HepG2 (cell line): ENCODE results near the gene COASY. TPM values are rescaled to one million over a fixed set of nuclear protein-coding genes. Genes with fewer than 3 reads are reported as not detected.

Experiments
- ATAD3A ChIP-seq: sonication (generic); formaldehyde crosslinking; IDR thresholded peaks from 2 replicates; pipeline ENCODE4 v1.4.0; 2020; ENCODE audit warnings: missing genetic modification reagents
- HNF4G ChIP-seq, 2 experiments: sonication (generic) in 1 of 2; formaldehyde crosslinking in 1 of 2; IDR thresholded peaks; 2 replicates each; pipeline versions ENCODE4 v1.4.0 to v1.6.1; 2011 to 2020; ENCODE audit warnings: borderline replicate concordance in 2 of 2, low read depth in 2 of 2, mild to moderate bottlenecking in 2 of 2, low read length in 1 of 2, missing genetic modification reagents in 1 of 2, moderate library complexity in 1 of 2
- ISL2 ChIP-seq: sonication (generic); formaldehyde crosslinking; IDR thresholded peaks from 2 replicates; pipeline ENCODE4 v1.5.0; 2020; ENCODE audit warnings: missing genetic modification reagents
- MED1 ChIP-seq: sonication (generic); formaldehyde crosslinking; IDR thresholded peaks from 2 replicates; pipeline ENCODE4 v1.4.0; 2020; ENCODE audit warnings: missing genetic modification reagents
- MZF1 ChIP-seq: sonication (generic); formaldehyde crosslinking; IDR thresholded peaks from 2 replicates; pipeline ENCODE4 v1.8.1; 2023; ENCODE audit warnings: mild to moderate bottlenecking, missing genetic modification reagents, borderline replicate concordance
- NFYC ChIP-seq: IDR thresholded peaks from 2 replicates; pipeline ENCODE4 v1.6.1; 2016; ENCODE audit warnings: missing genetic modification reagents, missing compliant biosample characterization
- NR2F6 ChIP-seq, 2 experiments: IDR thresholded peaks; 2 replicates each; pipeline ENCODE4 v1.6.1; 2016; ENCODE audit warnings: antibody characterized with exemption in 1 of 2, mild to moderate bottlenecking in 1 of 2
- SIN3B ChIP-seq: fragments of 150-350 bp; IDR thresholded peaks from 2 replicates; pipeline ENCODE4 v1.6.1; 2014; ENCODE audit warnings: low read length
- TGIF2 ChIP-seq: IDR thresholded peaks from 2 replicates; pipeline ENCODE4 v1.6.1; 2016; ENCODE audit warnings: control low read depth, missing compliant biosample characterization
- U2AF1 ChIP-seq: fragments of 200-400 bp; formaldehyde crosslinking; optimal IDR thresholded peaks from 2 replicates; pipeline ENCODE3; 2017; ENCODE audit warnings: mild to moderate bottlenecking, low read depth, low read length
- ZBTB49 ChIP-seq: sonication (generic); formaldehyde crosslinking; IDR thresholded peaks from 2 replicates; pipeline ENCODE4 v1.4.0; 2020; ENCODE audit warnings: missing genetic modification reagents, borderline replicate concordance
- ZMYM2 ChIP-seq: sonication (generic); formaldehyde crosslinking; IDR thresholded peaks from 2 replicates; pipeline ENCODE4 v1.8.0; 2022; ENCODE audit warnings: mild to moderate bottlenecking, missing genetic modification reagents
- ZNF30 ChIP-seq: sonication (generic); formaldehyde crosslinking; IDR thresholded peaks from 2 replicates; pipeline ENCODE4 v1.5.0; 2020; ENCODE audit warnings: mild to moderate bottlenecking, missing genetic modification reagents
- ZNF451 ChIP-seq: sonication (generic); formaldehyde crosslinking; IDR thresholded peaks from 2 replicates; pipeline ENCODE4 v1.5.0; 2020; ENCODE audit warnings: mild to moderate bottlenecking, missing genetic modification reagents
- ZNF780A ChIP-seq: sonication (generic); formaldehyde crosslinking; IDR thresholded peaks from 2 replicates; pipeline ENCODE4 v1.8.0; 2022; ENCODE audit warnings: mild to moderate bottlenecking, missing genetic modification reagents, moderate library complexity
- ZNF891 ChIP-seq: sonication (generic); formaldehyde crosslinking; IDR thresholded peaks from 2 replicates; pipeline ENCODE4 v1.5.0; 2020; ENCODE audit warnings: mild to moderate bottlenecking, missing genetic modification reagents
- polyA plus RNA-seq, 8 experiments: library from polyadenylated mRNA; depleted of rRNA in 3 of 8; stranded (reverse) in 7 of 8; unstranded in 1 of 8; fragments of >200 nt; fragmentation: Illumina TruSeq in 4 of 8; extraction: Trizol in 4 of 8; gene quantifications; 2 replicates each; pipeline versions ENCODE4 v1.2.1 to v1.2.3, GENCODE V29; 2011 to 2016; ENCODE audit warnings: low read depth in 4 of 8, missing spikeins in 1 of 8, mixed read lengths in 1 of 8; ENCODE audit not compliant: insufficient read depth in 1 of 8
- total RNA-seq, 5 experiments: library from RNA; depleted of rRNA; stranded (reverse); fragments of >200 nt; fragmentation: Illumina TruSeq; extraction: Trizol; gene quantifications; 2 replicates each; pipeline ENCODE4 v1.2.3, GENCODE V29; 2016; ENCODE audit warnings: low read depth in 1 of 5
- TF ChIP-seq, protein P1 (sequence below): sonication (generic); formaldehyde crosslinking; IDR thresholded peaks from 2 replicates; pipeline ENCODE4 v1.9.0; 2022; ENCODE audit warnings: missing genetic modification reagents, mild to moderate bottlenecking, borderline replicate concordance
- TF ChIP-seq, protein P2 (sequence below): sonication (generic); formaldehyde crosslinking; IDR thresholded peaks from 2 replicates; pipeline ENCODE4 v1.4.0; 2020; ENCODE audit warnings: missing genetic modification reagents
- TF ChIP-seq, protein P3 (sequence below): fragments of 450-650 bp; IDR thresholded peaks from 2 replicates; pipeline ENCODE4 v1.6.1; 2017; ENCODE audit warnings: mild to moderate bottlenecking

The COASY gene
- total and polyA plus RNA-seq, 2 of the 13 experiments (the other 11 are each of a cell fraction or from before 2014, with no cell fraction given), result 90.7 to 125 TPM

DNA sequence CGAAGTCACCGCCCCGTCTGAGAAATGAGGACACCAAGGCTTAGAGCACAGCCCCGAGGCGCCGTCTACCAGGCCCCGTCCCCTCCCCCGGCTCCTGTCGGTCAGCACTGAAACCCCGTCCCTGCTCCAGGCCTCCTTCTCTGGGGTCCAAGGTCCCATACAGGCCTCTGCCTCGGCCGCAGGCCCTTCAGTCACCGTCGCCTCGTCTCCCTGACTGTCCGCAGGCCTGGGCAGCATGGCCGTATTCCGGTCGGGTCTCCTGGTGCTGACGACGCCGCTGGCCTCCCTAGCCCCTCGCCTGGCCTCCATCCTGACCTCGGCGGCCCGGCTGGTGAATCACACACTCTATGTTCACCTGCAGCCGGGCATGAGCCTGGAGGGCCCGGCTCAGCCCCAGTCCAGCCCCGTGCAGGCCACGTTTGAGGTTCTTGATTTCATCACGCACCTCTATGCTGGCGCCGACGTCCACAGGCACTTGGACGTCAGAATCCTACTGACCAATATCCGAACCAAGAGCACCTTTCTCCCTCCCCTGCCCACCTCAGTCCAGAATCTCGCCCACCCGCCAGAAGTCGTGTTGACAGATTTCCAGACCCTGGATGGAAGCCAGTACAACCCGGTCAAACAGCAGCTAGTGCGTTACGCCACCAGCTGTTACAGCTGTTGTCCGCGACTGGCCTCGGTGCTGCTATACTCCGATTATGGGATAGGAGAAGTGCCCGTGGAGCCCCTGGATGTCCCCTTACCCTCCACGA lies 617 bp downstream of the COASY start (continued):
- TF ChIP-seq ZBTB49 (CRISPR knock-in tag), result no peak
- peak; percentile 7; the same call in 1 of the 2 replicates for TF ChIP-seq ZNF891 (CRISPR knock-in tag)
- TF ChIP-seq MED1 (CRISPR knock-in tag), result no peak
- TF ChIP-seq U2AF1, result no peak
- TF ChIP-seq MZF1, result peak; percentile 49; the same call in 1 of the 2 replicates
- TF ChIP-seq ZMYM2 (CRISPR knock-in tag), result no peak
- TF ChIP-seq SIN3B, result no peak
- TF ChIP-seq NR2F6 (IDR thresholded peaks at IDR 0.05), result no peak
- no peak; the same call in 1 of the 2 replicates for TF ChIP-seq NR2F6 (CRISPR knock-in tag; IDR thresholded peaks at IDR 0.05)
- no peak for TF ChIP-seq ISL2 (CRISPR knock-in tag)
- no peak; the same call in 1 of the 2 replicates for TF ChIP-seq HNF4G (IDR thresholded peaks at IDR 0.05; ENCODE audit: borderline replicate concordance, low read depth, low read length)
- TF ChIP-seq HNF4G (CRISPR knock-in tag; IDR thresholded peaks at IDR 0.05; ENCODE audit: borderline replicate concordance, low read depth), result no peak
- no peak; the same call in 1 of the 2 replicates for TF ChIP-seq ZNF780A
- TF ChIP-seq, protein P1, sequence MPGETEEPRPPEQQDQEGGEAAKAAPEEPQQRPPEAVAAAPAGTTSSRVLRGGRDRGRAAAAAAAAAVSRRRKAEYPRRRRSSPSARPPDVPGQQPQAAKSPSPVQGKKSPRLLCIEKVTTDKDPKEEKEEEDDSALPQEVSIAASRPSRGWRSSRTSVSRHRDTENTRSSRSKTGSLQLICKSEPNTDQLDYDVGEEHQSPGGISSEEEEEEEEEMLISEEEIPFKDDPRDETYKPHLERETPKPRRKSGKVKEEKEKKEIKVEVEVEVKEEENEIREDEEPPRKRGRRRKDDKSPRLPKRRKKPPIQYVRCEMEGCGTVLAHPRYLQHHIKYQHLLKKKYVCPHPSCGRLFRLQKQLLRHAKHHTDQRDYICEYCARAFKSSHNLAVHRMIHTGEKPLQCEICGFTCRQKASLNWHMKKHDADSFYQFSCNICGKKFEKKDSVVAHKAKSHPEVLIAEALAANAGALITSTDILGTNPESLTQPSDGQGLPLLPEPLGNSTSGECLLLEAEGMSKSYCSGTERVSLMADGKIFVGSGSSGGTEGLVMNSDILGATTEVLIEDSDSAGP (CRISPR knock-in tag), result no peak; the same call in 1 of the 2 replicates
- 0 out of 2 replicates have a peak, but pooled peaks have one; percentile 56 for TF ChIP-seq ZNF30 (CRISPR knock-in tag)
- peak; percentile 87 for TF ChIP-seq TGIF2 (CRISPR knock-in tag)
- TF ChIP-seq, protein P2, sequence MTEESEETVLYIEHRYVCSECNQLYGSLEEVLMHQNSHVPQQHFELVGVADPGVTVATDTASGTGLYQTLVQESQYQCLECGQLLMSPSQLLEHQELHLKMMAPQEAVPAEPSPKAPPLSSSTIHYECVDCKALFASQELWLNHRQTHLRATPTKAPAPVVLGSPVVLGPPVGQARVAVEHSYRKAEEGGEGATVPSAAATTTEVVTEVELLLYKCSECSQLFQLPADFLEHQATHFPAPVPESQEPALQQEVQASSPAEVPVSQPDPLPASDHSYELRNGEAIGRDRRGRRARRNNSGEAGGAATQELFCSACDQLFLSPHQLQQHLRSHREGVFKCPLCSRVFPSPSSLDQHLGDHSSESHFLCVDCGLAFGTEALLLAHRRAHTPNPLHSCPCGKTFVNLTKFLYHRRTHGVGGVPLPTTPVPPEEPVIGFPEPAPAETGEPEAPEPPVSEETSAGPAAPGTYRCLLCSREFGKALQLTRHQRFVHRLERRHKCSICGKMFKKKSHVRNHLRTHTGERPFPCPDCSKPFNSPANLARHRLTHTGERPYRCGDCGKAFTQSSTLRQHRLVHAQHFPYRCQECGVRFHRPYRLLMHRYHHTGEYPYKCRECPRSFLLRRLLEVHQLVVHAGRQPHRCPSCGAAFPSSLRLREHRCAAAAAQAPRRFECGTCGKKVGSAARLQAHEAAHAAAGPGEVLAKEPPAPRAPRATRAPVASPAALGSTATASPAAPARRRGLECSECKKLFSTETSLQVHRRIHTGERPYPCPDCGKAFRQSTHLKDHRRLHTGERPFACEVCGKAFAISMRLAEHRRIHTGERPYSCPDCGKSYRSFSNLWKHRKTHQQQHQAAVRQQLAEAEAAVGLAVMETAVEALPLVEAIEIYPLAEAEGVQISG (CRISPR knock-in tag), result no peak
- TF ChIP-seq, protein P3, sequence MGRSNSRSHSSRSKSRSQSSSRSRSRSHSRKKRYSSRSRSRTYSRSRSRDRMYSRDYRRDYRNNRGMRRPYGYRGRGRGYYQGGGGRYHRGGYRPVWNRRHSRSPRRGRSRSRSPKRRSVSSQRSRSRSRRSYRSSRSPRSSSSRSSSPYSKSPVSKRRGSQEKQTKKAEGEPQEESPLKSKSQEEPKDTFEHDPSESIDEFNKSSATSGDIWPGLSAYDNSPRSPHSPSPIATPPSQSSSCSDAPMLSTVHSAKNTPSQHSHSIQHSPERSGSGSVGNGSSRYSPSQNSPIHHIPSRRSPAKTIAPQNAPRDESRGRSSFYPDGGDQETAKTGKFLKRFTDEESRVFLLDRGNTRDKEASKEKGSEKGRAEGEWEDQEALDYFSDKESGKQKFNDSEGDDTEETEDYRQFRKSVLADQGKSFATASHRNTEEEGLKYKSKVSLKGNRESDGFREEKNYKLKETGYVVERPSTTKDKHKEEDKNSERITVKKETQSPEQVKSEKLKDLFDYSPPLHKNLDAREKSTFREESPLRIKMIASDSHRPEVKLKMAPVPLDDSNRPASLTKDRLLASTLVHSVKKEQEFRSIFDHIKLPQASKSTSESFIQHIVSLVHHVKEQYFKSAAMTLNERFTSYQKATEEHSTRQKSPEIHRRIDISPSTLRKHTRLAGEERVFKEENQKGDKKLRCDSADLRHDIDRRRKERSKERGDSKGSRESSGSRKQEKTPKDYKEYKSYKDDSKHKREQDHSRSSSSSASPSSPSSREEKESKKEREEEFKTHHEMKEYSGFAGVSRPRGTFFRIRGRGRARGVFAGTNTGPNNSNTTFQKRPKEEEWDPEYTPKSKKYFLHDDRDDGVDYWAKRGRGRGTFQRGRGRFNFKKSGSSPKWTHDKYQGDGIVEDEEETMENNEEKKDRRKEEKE, result no peak
- TF ChIP-seq ZNF451 (CRISPR knock-in tag), result peak; percentile 72; the same call in 1 of the 2 replicates
- TF ChIP-seq NFYC (CRISPR knock-in tag), result no peak
- TF ChIP-seq ATAD3A (CRISPR knock-in tag), result 0 out of 2 replicates have a peak, but pooled peaks have one; percentile 69
